Mononuclear cell (primary cell): ENCODE results near the gene DPEP3. TPM values are rescaled to one million over a fixed set of nuclear protein-coding genes. Genes with fewer than 3 reads are reported as not detected.

ENCODE experiments used
- H3K27me3 ChIP-seq: 2 replicates; pipeline ENCODE4 v1.6.0; 2011; ENCODE audit warnings: low read length, control low read depth; ENCODE audit not compliant: insufficient read depth
- H3K4me1 ChIP-seq: 2 replicates; pipeline ENCODE4 v1.5.1; 2011; ENCODE audit warnings: mild to moderate bottlenecking, low read length, control low read depth; ENCODE audit not compliant: insufficient read depth
- H3K4me3 ChIP-seq: 2 replicates; pipeline ENCODE4 v1.5.1; 2011; ENCODE audit warnings: mild to moderate bottlenecking, low read length, moderate library complexity
- H3K9me3 ChIP-seq: 2 replicates; pipeline ENCODE4 v1.5.1; 2011; ENCODE audit warnings: low read depth, mild to moderate bottlenecking, control low read depth, low read length
- total RNA-seq: library from RNA; depleted of rRNA; stranded (reverse); fragments of >200 nt; gene quantifications from one replicate; pipeline ENCODE4 v1.2.3, GENCODE V29; 2012

The DPEP3 gene
- total RNA-seq, 1 donor: 0.21 TPM

- no peaks in the 10 kb centered on the region for H3K9me3 ChIP-seq
- peaks cover 20% of the 10 kb centered on the region for H3K4me1 ChIP-seq
- H3K27me3 ChIP-seq: no peaks in the 10 kb centered on the region
- no peak overlapping the region for H3K4me3 ChIP-seq
These were observed 14.4 kb downstream of the DPEP3 start for GRCh38 chr16:67965668-67966548.

- H3K4me1 ChIP-seq: peaks cover 20% of the 10 kb centered on the region
- H3K9me3 ChIP-seq: no peaks in the 10 kb centered on the region
- H3K27me3 ChIP-seq: no peaks in the 10 kb centered on the region
- H3K4me3 ChIP-seq: no peak overlapping the region
These were observed 15.7 kb downstream of the DPEP3 start for GRCh38 chr16:67964477-67965131.

GRCh38 chr16:67963662-67964321 is 16.5 kb downstream of the DPEP3 start:
- Histone ChIP-seq H3K9me3 (no peaks in the 10 kb centered on the region), H3K4me3 (no peak overlapping the region), H3K27me3 (no peaks in the 10 kb centered on the region), H3K4me1 (peaks cover 15% of the 10 kb centered on the region)

DNA sequence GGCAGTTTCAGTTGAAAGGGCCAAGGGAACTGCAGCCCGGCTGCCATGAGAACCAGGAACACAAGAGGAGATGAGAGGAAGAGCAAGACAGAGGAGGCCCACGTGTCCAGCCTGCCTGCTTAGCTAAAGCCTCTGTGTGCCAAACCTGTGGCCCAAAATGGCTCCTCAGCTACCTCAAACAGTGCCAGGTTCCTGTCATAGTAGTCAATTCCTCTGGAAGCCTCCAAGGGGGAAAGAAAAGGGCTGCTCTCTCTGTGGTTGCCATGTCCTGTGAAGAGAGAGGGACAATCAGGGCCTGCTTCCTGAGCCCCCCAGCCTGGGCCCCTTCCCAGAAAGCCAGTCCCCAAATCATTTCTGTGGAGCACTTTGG is 17.0 kb downstream of the DPEP3 start:
- no peaks in the 10 kb centered on the region for H3K27me3 ChIP-seq
- peaks cover 15% of the 10 kb centered on the region for H3K4me1 ChIP-seq
- H3K4me3 ChIP-seq: no peak overlapping the region
- no peaks in the 10 kb centered on the region for H3K9me3 ChIP-seq

GRCh38 chr16:67962135-67962534 is 18.2 kb downstream of the DPEP3 start:
- H3K9me3 ChIP-seq: no peaks in the 10 kb centered on the region
- H3K4me3 ChIP-seq: no peak overlapping the region
- H3K27me3 ChIP-seq: no peaks in the 10 kb centered on the region
- H3K4me1 ChIP-seq: peaks cover 7% of the 10 kb centered on the region

DNA sequence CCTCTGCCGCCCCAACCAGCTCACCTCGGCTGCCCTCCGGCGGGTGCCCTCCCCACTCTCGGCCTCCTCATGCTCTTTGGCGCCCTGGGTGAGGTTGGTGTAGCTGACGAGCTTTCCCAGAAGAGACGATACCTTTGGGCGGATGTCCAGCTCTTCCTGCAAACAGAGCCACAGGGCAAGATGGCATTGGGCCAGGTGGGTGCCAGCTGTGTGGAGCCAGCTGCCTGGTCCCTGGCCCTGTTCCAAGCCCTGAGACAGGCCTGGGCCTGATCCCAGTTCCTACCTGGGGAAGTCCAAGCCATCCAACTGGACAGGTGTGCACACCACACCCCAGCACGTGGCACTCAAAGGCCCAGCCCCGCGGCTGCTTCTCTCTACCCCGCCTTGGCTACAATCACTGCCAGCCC is 18.7 kb downstream of the DPEP3 start:
- Histone ChIP-seq H3K4me3 (no peak overlapping the region), H3K27me3 (no peaks in the 10 kb centered on the region), H3K4me1 (peaks cover 2% of the 10 kb centered on the region), H3K9me3 (no peaks in the 10 kb centered on the region)

DNA sequence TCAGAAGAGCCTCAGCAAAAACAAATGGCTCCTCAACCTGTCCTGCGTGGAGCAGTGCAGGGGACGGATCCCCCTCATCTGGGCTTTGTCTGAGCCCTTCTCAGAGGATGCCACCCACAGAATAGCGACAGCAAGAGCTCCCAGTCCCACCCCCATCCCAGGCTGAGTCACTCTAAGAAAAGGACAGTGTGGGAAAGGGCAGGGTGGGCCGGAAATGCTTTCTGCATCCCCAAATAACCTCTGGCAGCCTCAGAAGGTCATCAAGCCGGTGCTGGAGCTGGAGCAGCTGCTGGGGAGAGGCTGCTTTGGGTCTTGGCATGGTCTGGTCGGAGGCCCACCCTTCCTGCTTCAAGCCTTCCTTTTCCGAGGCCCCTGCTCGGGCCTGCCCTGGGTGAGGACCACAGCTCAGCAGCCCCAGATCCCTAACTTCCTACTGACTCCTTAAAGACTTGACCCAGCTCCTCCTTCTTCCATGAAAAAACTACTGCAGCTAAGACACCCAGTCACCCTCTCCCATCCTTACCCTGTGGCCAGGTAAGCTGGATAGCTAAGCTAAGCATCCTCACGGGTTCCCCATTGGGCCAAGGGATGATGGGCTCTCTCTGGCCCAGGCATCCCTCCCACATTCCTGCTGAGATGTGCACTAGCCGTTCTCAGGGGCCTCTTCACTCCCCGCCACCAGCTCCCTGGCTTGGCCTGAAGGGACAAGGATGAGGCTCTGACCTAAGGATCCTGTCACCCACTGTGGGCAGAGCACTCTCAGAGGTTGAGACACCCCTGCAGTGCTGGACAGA is 20.6 kb downstream of the DPEP3 start:
- H3K4me3 ChIP-seq: no peak overlapping the region
- H3K27me3 ChIP-seq: no peaks in the 10 kb centered on the region
- H3K4me1 ChIP-seq: no peaks in the 10 kb centered on the region
- H3K9me3 ChIP-seq: no peaks in the 10 kb centered on the region

DNA sequence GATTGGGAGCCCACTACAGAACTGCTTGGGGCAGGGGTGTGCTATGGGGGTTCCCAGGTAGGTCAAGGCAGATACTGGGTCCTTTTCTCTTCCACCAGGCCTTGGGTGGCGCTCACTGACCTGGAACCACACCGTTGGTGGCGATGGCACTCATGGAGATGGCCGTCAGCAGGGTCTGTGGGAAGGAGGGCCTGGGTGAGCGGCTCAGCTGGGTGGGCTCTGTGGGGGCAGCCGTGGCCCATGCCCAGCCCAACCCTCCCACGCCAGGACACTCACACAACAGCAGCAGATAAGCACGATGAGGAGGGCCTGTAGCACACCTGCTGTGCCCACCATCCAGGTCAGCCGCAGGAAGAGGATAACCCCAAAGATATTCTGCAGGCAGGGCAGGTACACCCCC is 22.7 kb downstream of the DPEP3 start:
- Histone ChIP-seq H3K4me1 (no peaks in the 10 kb centered on the region), H3K4me3 (no peak overlapping the region), H3K9me3 (no peaks in the 10 kb centered on the region), H3K27me3 (no peaks in the 10 kb centered on the region)

DNA sequence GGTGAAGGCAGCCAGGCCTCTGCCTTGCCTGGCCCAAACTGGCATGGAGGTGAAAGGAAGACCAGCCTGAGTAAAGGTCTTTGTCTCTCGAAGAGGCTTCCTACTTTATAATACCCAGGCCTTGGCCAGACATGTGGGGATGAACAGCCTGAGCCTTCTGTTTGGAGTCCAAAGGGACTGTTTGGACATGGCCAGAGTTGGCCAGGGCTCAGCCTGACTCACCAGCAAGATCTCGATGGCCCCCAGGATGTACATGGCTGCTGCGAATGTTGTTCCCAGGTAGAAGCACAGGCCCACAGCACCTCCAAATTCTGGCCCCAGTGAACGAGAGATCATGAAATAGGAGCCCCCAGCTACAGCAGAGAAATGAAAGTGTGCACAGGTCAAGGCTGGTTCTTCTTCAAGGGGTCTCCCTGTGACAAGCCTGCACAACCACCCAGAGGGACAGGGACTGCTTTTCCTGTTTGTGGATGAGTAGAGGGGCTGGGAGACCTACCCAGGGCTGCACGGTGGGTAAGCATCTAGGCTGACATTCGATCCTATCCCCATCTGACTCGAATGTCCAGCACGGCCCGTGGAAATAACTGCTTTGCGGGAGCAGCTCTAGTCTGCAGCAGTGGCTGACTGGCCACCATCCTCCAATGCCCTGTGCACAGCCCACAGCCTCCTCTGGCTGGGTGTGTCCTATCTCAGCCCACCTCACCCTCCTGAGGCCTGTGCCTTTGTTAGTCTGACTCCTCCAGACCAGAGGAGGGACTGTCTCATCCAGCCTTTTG is 25.7 kb downstream of the DPEP3 start:
- Histone ChIP-seq H3K9me3 (no peaks in the 10 kb centered on the region), H3K4me1 (no peaks in the 10 kb centered on the region), H3K4me3 (no peak overlapping the region), H3K27me3 (no peaks in the 10 kb centered on the region)

- Histone ChIP-seq H3K27me3 (no peaks in the 10 kb centered on the region), H3K4me1 (no peaks in the 10 kb centered on the region), H3K4me3 (no peak overlapping the region), H3K9me3 (no peaks in the 10 kb centered on the region)
These were observed 26.5 kb downstream of the DPEP3 start for GRCh38 chr16:67953641-67954375.

GRCh38 chr16:67951485-67951884 is 28.8 kb downstream of the DPEP3 start:
- Histone ChIP-seq H3K27me3 (no peaks in the 10 kb centered on the region), H3K4me3 (no peak overlapping the region), H3K9me3 (no peaks in the 10 kb centered on the region), H3K4me1 (no peaks in the 10 kb centered on the region)

DNA sequence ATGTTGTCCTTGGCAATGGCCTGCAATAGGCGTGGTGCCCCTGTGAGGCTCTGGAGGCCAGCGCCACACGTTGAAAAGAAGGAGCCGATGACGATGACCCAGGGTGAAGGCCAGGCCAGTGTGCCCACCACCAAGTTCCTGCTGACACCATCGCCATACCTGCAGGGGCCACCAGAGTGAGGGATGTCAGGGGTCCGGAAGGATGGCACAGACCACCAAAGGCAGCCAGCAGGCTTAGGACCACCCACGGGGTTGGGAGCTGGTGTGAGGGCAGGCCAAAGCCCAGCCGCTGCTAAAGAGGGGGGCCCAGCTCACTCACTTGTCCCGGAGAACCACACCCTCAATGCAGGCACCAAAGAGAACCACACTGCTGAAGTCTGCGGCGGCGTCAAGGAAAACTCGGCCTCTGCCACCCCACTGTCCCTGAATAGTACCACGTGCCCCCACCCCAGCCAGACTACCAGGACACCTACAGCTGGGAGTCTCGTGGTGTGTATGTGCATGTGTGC is 29.9 kb downstream of the DPEP3 start:
- no peak overlapping the region for H3K4me3 ChIP-seq
- H3K27me3 ChIP-seq: no peaks in the 10 kb centered on the region
- H3K4me1 ChIP-seq: no peaks in the 10 kb centered on the region
- H3K9me3 ChIP-seq: no peaks in the 10 kb centered on the region

- Histone ChIP-seq H3K9me3 (no peaks in the 10 kb centered on the region), H3K27me3 (no peaks in the 10 kb centered on the region), H3K4me1 (no peaks in the 10 kb centered on the region), H3K4me3 (no peak overlapping the region)
These were observed 30.7 kb downstream of the DPEP3 start for GRCh38 chr16:67949645-67950044.
